ENCODE data around the gene WDR37. TPM values are rescaled to one million over a fixed set of nuclear protein-coding genes. Genes with fewer than 3 reads are reported as not detected.

The WDR37 gene
- total and polyA plus RNA-seq, 10 of the 15 experiments (the other 5 are each of a cell fraction or from before 2014, with no cell fraction given): 1.9 to 11.1 (median 7.1) TPM

- TF ChIP-seq CTCF (IDR thresholded peaks at IDR 0.05 in 2 of 3, conservative IDR thresholded peaks at IDR 0.05 in 1 of 3; ENCODE audit: control insufficient read depth in 2 of 3, extremely low read depth in 1 of 3, insufficient read depth in 1 of 3, low read depth in 3 of 3, low read length in 3 of 3): no peak
- no peak for TF ChIP-seq SUZ12 (IDR thresholded peaks at IDR 0.05; ENCODE audit: unreplicated experiment)
- TF ChIP-seq RELA (IDR thresholded peaks at IDR 0.05; ENCODE audit: borderline replicate concordance, partially characterized antibody): no peak
- TF ChIP-seq NFYA (IDR thresholded peaks at IDR 0.05; ENCODE audit: borderline replicate concordance, low read depth, low read length): no peak
- peak; percentile 98 for TF ChIP-seq GATAD2B (conservative IDR thresholded peaks at IDR 0.05; ENCODE audit: low read depth)
- TF ChIP-seq KDM1A (IDR thresholded peaks at IDR 0.05; ENCODE audit: borderline replicate concordance): no peak
- TF ChIP-seq CBX5 (IDR thresholded peaks at IDR 0.05; ENCODE audit: low read depth): no peak
- TF ChIP-seq SREBF1 (IDR thresholded peaks at IDR 0.05; ENCODE audit: low read length): no peak
- no peak for TF ChIP-seq TCF7 (IDR thresholded peaks at IDR 0.05; ENCODE audit: borderline replicate concordance)
- no peak for TF ChIP-seq USF2 (IDR thresholded peaks at IDR 0.05; ENCODE audit: borderline replicate concordance, low read depth, low read length)
- TF ChIP-seq RUNX3 (IDR thresholded peaks at IDR 0.05; ENCODE audit: low read length): no peak
- no peak for TF ChIP-seq SUPT20H (IDR thresholded peaks at IDR 0.05; ENCODE audit: borderline replicate concordance, control insufficient read depth, low read depth, low read length)
- no peak; the same call in 1 of the 2 replicates for TF ChIP-seq RELB (IDR thresholded peaks at IDR 0.05; ENCODE audit: low read depth)
- peak; percentile 65 for TF ChIP-seq HCFC1 (IDR thresholded peaks at IDR 0.05; ENCODE audit: low read length)
- TF ChIP-seq PAX5 (IDR thresholded peaks at IDR 0.05; ENCODE audit: borderline replicate concordance, low read depth, low read length): peak; percentile 74; the same call in 1 of the 2 replicates
- no peak for TF ChIP-seq CHD2 (IDR thresholded peaks at IDR 0.05; ENCODE audit: borderline replicate concordance, low read depth, low read length)
- TF ChIP-seq USF1 (IDR thresholded peaks at IDR 0.05; ENCODE audit: borderline replicate concordance, extremely low read length, insufficient read depth, low read depth, low read length): no peak
- no peak for TF ChIP-seq CUX1 (IDR thresholded peaks at IDR 0.05; ENCODE audit: insufficient replicate concordance, low read depth, low read length)
- TF ChIP-seq SP1 (IDR thresholded peaks at IDR 0.05; ENCODE audit: low read depth, low read length): no peak
Measured at GRCh38 chr10:1056326-1057105, at the start of gene WDR37 (continued).

Data from GM12878 (cell line).